DMS153 treated with DMSO at 0.1 percent for 48 hours (cell line): Measurements from ENCODE around the gene CHCHD10.

Experiments
- DNase-seq: peaks from one replicate; lab custom pipeline; 2025; ENCODE audit not compliant: unreplicated experiment; lab: John Stamatoyannopoulos, UW

CHCHD10 gene

DNA sequence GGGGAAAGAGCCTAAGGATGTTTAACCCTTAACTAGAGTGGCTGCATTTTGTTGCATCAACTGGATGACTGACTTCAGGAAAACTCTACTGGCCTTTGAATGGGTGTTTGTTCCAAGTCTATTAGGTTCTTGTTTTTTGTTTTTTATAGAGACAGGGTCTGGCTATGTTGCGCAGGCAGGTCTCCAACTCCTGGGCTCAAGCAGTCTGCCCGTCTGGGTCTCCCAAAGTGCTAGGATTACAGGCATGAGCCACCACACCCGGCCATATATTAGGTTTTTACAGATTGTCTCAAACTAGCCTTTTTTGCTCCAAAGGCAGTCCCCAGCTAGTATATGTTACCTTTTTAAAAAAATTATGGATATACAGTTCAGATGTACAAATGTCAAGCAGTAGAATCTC, 20.1 kb upstream of the CHCHD10 start:
- no peak for DNase-seq

GRCh38 chr22:23787600-23787896, 19.8 kb upstream of the CHCHD10 start:
- no peak for DNase-seq

- DNase-seq = peak; percentile 72
Measured at GRCh38 chr22:23786752-23787599, 19.2 kb upstream of the CHCHD10 start, which contains the start of gene SMARCB1. SMARCB1 (plus strand) TSS chr22:23786966; CDS start chr22:23787170, 204 bp downstream.

GRCh38 chr22:23786261-23786710, 18.5 kb upstream of the CHCHD10 start:
- no peak for DNase-seq

DNA sequence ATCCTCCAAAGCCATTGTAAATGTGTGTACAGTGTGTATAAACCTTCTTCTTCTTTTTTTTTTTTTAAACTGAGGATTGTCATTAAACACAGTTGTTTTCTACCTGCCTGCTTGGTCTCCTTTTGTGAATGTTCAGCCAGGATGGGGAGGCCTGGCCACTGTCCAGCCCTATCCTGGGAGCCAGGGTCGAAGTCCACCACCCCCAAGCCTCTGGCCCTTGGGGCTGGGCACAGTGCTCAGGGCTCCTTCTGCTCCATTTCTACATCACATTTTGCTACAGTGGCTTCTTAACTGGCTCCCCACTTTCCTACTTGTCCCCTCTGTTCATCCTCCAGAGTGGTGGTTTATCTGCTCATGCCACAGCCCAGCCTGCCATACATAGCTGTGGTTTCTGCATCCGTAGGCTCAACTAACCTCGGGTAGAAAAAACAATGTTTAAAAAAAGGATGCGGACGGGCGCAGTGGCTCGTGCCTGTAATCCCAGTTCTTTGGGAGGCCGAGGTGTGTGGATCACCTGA, 16.5 kb upstream of the CHCHD10 start:
- DNase-seq = no peak

GRCh38 chr22:23783265-23784150, 15.7 kb upstream of the CHCHD10 start:
- DNase-seq = no peak

- no peak for DNase-seq
Measured at GRCh38 chr22:23782703-23783102, 14.9 kb upstream of the CHCHD10 start.

DNA sequence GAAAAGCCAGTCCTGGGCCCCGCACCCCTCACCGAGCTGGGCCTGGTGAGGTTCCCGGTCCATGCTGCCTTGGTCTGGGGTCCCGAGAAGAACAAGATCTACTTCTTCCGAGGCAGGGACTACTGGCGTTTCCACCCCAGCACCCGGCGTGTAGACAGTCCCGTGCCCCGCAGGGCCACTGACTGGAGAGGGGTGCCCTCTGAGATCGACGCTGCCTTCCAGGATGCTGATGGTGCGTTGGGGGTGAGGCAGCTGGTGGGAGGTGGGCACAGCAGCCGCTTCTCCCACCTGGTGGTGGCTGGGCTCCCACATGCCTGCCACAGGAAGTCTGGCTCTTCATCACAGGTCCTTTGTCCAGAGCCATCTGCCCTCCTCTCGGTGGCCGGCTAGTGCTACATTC, 14.5 kb upstream of the CHCHD10 start:
- DNase-seq = no peak

- no peak for DNase-seq
Measured at GRCh38 chr22:23781511-23782183, 13.9 kb upstream of the CHCHD10 start.

DNA sequence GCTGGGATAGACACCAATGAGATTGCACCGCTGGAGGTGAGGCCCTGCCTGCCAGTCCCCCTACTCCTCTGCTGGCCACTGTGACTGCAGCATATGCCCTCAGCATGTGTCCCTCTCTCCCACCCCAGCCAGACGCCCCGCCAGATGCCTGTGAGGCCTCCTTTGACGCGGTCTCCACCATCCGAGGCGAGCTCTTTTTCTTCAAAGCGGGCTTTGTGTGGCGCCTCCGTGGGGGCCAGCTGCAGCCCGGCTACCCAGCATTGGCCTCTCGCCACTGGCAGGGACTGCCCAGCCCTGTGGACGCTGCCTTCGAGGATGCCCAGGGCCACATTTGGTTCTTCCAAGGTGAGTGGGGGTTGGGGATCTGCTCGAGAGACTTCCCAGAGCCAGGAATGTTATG, 13.3 kb upstream of the CHCHD10 start:
- no peak for DNase-seq

DNA sequence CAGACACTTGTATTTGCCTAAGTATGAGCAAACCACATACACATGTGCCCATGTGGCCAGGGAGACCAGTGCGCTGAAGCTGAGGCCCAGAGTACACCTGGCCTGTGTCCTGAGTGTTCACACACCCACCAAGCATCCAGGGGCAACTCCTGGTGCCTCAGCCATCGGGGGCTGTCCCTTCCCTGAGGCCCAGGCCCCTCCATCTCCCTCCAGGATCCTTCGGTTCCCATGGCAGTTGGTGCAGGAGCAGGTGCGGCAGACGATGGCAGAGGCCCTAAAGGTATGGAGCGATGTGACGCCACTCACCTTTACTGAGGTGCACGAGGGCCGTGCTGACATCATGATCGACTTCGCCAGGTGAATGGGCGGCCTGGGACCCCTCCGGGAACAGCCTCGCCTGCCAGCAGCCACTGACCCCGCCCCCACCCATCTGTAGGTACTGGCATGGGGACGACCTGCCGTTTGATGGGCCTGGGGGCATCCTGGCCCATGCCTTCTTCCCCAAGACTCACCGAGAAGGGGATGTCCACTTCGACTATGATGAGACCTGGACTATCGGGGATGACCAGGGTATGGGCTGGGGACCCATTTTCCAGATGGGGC, 12.5 kb upstream of the CHCHD10 start:
- DNase-seq = no peak

GRCh38 chr22:23779731-23780130, 12.0 kb upstream of the CHCHD10 start:
- DNase-seq = no peak

DNA sequence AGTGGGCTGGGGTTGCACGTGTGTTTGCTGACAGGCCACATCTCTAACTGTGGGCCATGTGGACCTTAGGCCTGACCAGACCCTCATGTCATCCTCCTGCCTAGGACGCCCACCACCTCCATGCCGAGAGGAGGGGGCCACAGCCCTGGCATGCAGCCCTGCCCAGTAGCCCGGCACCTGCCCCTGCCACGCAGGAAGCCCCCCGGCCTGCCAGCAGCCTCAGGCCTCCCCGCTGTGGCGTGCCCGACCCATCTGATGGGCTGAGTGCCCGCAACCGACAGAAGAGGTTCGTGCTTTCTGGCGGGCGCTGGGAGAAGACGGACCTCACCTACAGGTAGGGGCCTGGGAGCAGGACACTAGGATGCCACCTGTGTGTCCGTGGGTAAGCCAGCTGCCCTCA, 11.3 kb upstream of the CHCHD10 start:
- DNase-seq = no peak

- DNase-seq = no peak
Measured at GRCh38 chr22:23778577-23778900, 10.8 kb upstream of the CHCHD10 start.

GRCh38 chr22:23777776-23778576, 10.2 kb upstream of the CHCHD10 start:
- DNase-seq = no peak

- DNase-seq = no peak
Measured at GRCh38 chr22:23775779-23776375, 8.1 kb upstream of the CHCHD10 start.

DNA sequence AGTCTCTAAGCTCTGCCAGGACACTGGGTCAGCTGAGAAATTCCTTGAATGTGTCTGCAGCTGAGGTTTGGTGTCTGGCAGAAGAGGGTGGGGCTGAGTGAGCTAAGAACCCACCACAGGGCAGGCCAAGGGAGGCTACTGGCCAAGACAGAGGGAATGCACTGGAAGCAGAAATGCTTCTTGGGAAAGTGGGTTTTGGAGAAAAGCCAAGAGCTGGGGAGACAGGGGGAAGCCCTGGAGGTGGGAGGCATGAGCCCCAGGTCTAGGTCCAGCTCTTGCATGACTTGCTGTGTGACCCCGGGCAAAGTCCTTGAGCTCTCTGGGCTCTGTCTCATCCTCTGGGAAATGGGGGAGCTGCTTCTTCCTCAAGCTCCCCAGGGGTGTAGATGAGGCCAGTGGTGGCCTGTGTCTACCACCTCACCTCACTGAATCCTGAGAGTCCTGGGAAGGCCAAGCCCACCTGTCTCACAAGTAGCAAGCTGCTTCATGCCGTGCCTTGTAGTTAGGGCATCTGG, 7.2 kb upstream of the CHCHD10 start:
- DNase-seq = no peak

GRCh38 chr22:23774114-23774921, 6.5 kb upstream of the CHCHD10 start:
- no peak for DNase-seq
